HG03039 (cell line): ENCODE results near the gene TUBB.
"Not testable (repeated sequence)": the region's sequence is repeated elsewhere in the genome, so short reads cannot be mapped to it uniquely, and the experiment has no call there.

Source experiments
- ATAC-seq: cut with Tn5 transposase; IDR thresholded peaks from one replicate; pipeline ENCODE4 v1.9.1; 2021; ENCODE audit warnings: mild to moderate bottlenecking, moderate library complexity; ENCODE audit not compliant: unreplicated experiment

TUBB gene

GRCh38 chr6:30717845-30718720 lies 2.1 kb upstream of the TUBB start:
- ATAC-seq: not testable (repeated sequence)

GRCh38 chr6:30719356-30719755 lies 796 bp upstream of the TUBB start:
- no peak for ATAC-seq

- ATAC-seq: no peak
Observed at GRCh38 chr6:30720738-30721197, 616 bp downstream of the TUBB start.

- no peak for ATAC-seq
Observed at GRCh38 chr6:30721198-30722024, 1.3 kb downstream of the TUBB start.

- not testable (repeated sequence) for ATAC-seq
Observed at GRCh38 chr6:30722025-30722279, 1.8 kb downstream of the TUBB start.

GRCh38 chr6:30722280-30723112 lies 2.3 kb downstream of the TUBB start:
- ATAC-seq: no peak

GRCh38 chr6:30723159-30723842 lies 3.1 kb downstream of the TUBB start:
- not testable (repeated sequence) for ATAC-seq

GRCh38 chr6:30723843-30724741 lies 3.9 kb downstream of the TUBB start:
- not testable (repeated sequence) for ATAC-seq

- ATAC-seq: no peak
Observed at GRCh38 chr6:30724906-30725667, 4.9 kb downstream of the TUBB start.

- ATAC-seq: no peak
Observed at GRCh38 chr6:30725713-30726505, 5.8 kb downstream of the TUBB start.

- ATAC-seq: no peak
Observed at GRCh38 chr6:30726506-30727413, 6.6 kb downstream of the TUBB start.

- no peak for ATAC-seq
Observed at GRCh38 chr6:30727920-30728553, 7.9 kb downstream of the TUBB start.

GRCh38 chr6:30730601-30731435 lies 10.7 kb downstream of the TUBB start:
- peak; percentile 42 for ATAC-seq

GRCh38 chr6:30732237-30732943 lies 12.2 kb downstream of the TUBB start:
- ATAC-seq: no peak
